Stimulated activated memory B cell treated with anti-CD40 and anti-IgM and Interleukin-4, amounts not matched to agents 10 μg/mL and 1 μg/mL and 100 μg/mL, for 72 hours (primary cell): ENCODE measurements around the gene ANKLE2.
A peak's percentile ranks its signal among the peaks of the same experiment; 100 is the strongest.
"Not testable (repeated sequence)": the region's sequence is repeated elsewhere in the genome, so short reads cannot be mapped to it uniquely, and the experiment has no call there.

Source experiments
- ATAC-seq: fragments of 150-1000 bp; cut with Tn5 transposase; 2 replicates; pipeline ENCODE4 v1.10.0; 2021
- H3K27ac Mint-ChIP-seq: one replicate; pipeline ENCODE4 v1.8.0; 2022; ENCODE audit warnings: mild to moderate bottlenecking, mixed read lengths
- H3K27me3 Mint-ChIP-seq: one replicate; pipeline ENCODE4 v1.8.0; 2022; ENCODE audit warnings: mixed read lengths
- H3K36me3 Mint-ChIP-seq: one replicate; pipeline ENCODE4 v1.8.0; 2022; ENCODE audit warnings: mixed read lengths
- H3K4me1 Mint-ChIP-seq: one replicate; pipeline ENCODE4 v1.8.0; 2022; ENCODE audit warnings: mixed read lengths
- H3K4me3 Mint-ChIP-seq: one replicate; pipeline ENCODE4 v1.8.0; 2022; ENCODE audit warnings: mild to moderate bottlenecking, moderate library complexity, mixed read lengths
- H3K9me3 Mint-ChIP-seq: one replicate; pipeline ENCODE4 v1.8.0; 2022; ENCODE audit warnings: mixed read lengths

ANKLE2 gene

DNA sequence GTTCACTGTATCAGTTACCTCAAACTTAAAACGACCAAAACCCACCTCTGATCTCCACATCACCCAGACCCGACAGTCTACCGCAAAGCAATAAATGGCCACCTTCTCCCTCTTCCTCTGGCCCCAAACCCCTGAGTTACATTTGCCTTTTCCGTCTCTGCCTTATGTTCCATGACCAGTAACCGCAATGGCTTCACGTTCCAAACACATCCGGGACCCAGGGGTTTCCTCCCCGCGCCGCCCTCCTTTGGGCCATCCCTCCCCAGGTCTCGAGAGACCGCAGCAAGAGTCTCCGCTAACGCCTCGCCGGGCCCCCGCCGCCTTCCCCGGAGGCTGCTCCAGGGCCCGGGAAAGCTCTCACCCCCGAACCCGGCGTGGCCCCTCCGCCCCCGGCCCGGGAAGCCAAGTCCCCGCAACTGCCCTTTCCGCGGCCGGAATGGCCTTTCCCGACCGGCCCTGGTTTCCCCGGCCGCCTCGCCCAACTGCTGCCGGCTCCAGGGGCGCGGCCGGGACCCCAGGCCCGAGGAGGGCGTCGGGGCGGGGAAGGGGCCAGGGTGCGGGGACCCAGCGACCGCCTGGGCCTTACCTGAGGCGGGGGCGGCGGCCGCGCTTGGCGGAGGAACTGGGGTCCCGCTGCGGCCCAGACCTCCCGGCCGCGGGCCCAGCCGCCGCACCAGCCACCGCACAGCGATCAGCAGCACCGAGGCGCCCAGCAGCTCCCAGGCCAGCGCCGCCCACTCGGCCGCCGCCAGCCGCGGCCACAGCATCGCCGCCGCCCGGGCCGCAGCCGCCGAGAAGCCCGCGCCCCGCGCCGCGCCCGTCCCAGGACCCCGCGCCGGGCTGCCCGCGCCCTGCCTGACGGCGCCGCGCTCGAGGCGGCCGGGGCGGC lies at the start of gene ANKLE2:
ANKLE2 (minus strand) TSS at position 801 of the 889 bp plus-strand sequence; CDS start at position 767, 34 bp downstream.
- Mint-ChIP-seq H3K27ac (peak within 1 kb of the TSS; percentile 95), H3K27me3 (no peaks in the 10 kb centered on the region), H3K36me3 (peaks cover 17% of the 10 kb centered on the region), H3K4me3 (peak within 1 kb of the TSS; percentile 95), H3K9me3 (no peaks in the 10 kb centered on the region), H3K4me1 (peaks cover 46% of the 10 kb centered on the region)
- peak; percentile 71 for ATAC-seq

DNA sequence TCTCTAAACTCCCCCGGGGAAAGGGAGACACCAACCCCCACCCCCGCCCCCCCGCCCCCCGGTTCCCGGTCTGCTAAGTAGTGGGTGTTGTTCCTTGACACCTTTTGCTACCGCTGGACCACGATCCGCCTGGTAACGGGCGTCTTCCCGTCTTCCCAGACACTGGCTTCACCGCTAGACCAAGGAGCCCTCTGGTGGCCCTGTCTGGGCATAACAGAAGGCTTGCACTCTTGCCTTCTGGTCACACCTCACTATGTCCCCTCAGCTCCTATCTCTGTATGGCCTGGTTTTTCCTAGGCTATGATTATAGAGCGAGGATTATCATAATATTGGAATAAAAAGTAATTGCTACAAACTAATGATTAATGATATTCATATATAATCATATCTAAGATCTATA lies 47.8 kb upstream of the ANKLE2 start:
- Mint-ChIP-seq H3K4me1 (peaks cover 15% of the 10 kb centered on the region), H3K36me3 (peaks cover 65% of the 10 kb centered on the region)
- H3K27ac Mint-ChIP-seq, H3K9me3 Mint-ChIP-seq, ATAC-seq, H3K4me3 Mint-ChIP-seq, H3K27me3 Mint-ChIP-seq: not testable (repeated sequence)

DNA sequence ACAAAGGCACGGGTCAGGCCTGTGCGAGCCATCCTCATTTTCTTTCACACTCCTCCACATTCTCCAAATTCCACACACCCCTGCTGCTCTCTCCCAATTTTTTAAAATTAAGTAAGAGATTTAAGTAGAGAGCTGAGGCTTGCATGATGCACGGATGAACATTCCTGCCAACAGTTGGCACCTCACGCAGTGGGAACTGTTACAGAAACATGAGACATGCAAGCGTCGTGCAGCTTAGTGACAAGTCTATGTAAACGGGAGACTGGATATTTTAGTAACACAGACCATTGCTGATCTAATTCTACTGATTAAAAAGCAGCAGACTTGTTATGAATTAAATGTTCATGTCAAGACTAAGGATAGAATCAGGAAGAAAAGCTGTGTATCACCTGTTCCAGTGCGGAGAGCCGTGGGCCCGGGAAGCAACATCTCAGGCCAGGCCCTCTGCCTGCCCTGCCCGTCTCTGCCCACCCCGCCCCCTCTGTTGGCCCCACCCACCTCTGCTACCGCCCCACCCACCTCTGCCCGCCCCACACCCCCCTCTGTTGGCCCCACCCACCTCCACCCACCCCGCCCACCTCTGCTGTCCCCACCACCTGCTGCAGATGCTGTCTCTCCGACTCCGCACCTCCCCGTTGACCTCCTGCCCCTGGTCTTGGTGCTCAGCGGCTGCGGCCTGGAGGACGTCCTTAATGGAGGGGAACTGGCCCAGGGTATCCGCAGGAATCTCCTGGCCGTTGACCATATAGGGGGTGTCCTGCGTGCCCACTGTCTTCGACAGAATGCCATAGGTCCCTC lies 45.9 kb upstream of the ANKLE2 start:
- Mint-ChIP-seq H3K4me1 (peaks cover 15% of the 10 kb centered on the region), H3K27me3 (no peaks in the 10 kb centered on the region), H3K4me3 (no peak overlapping the region), H3K9me3 (no peaks in the 10 kb centered on the region), H3K36me3 (peaks cover 75% of the 10 kb centered on the region), H3K27ac (no peak overlapping the region)
- no peak for ATAC-seq

DNA sequence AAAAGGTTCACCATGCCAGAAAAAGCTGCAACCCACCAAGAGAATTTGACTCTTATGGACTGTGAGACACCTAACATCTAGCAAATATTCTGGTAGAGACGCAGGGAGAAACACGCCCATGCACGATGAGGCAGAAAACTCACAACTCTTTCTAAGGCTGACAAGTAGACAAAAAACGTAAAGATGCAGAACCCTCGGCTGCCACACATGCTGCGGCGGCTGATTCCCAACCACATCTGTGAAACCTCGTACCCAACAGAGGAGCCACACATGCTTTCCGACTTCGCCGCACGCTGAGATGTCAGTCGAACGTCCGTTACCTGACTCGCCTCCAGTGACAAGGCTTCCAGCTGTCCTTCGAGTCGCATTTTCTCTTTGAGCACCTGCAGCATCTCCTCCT lies 45.2 kb upstream of the ANKLE2 start:
- Mint-ChIP-seq H3K9me3 (no peaks in the 10 kb centered on the region), H3K27ac (no peak overlapping the region), H3K4me1 (peaks cover 15% of the 10 kb centered on the region), H3K4me3 (no peak overlapping the region), H3K36me3 (peaks cover 72% of the 10 kb centered on the region), H3K27me3 (no peaks in the 10 kb centered on the region)
- no peak for ATAC-seq

DNA sequence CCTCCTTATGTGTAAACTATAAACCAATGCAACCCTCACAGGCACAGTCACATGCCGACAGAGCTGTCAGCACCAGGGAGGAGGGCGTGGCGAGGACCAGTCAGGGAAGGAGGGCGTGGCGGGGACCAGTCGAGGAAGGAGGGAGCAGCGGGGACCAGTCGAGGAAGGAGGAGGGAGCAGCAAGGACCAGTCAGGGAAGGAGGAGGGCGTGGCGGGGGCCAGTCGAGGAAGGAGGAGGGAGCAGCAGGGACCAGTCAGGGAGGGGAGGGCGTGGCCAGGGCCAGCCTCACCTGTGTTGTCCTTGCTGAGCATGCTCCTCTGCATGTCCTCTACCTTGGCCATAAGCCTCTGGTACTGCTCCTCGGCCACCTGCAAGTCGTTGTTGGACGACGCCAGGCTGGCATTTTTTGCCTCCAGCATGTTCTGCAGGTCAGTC lies 42.8 kb upstream of the ANKLE2 start:
- H3K36me3 Mint-ChIP-seq: peaks cover 84% of the 10 kb centered on the region
- H3K27ac Mint-ChIP-seq: no peak overlapping the region
- no peaks in the 10 kb centered on the region for H3K27me3 Mint-ChIP-seq
- ATAC-seq: no peak
- peaks cover 7% of the 10 kb centered on the region for H3K4me1 Mint-ChIP-seq
- H3K4me3 Mint-ChIP-seq: no peak overlapping the region
- H3K9me3 Mint-ChIP-seq: no peaks in the 10 kb centered on the region

DNA sequence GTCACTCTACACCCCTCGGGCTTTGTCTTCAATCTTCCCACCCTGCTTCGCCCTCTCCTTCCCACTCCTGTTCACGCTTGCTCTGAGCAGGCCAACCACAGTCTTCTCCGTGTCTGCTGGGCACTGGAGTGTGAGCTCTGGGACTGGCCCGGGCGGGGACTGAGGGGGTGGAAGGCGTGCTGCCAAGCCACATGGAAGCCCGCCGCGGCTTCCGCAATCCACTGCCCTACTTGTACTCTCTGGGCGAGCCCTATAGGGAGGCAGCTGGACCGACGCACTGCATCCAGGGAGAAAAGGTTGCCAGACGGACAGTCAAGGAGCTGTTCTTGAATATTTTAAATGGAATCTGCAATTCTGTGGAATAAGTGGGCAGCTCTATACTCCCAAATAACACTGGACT lies 42.3 kb upstream of the ANKLE2 start:
- no peak for ATAC-seq
- H3K9me3 Mint-ChIP-seq: no peaks in the 10 kb centered on the region
- H3K4me3 Mint-ChIP-seq: no peak overlapping the region
- H3K36me3 Mint-ChIP-seq: peaks cover 85% of the 10 kb centered on the region
- no peaks in the 10 kb centered on the region for H3K27me3 Mint-ChIP-seq
- H3K4me1 Mint-ChIP-seq: peaks cover 5% of the 10 kb centered on the region
- H3K27ac Mint-ChIP-seq: no peak overlapping the region

DNA sequence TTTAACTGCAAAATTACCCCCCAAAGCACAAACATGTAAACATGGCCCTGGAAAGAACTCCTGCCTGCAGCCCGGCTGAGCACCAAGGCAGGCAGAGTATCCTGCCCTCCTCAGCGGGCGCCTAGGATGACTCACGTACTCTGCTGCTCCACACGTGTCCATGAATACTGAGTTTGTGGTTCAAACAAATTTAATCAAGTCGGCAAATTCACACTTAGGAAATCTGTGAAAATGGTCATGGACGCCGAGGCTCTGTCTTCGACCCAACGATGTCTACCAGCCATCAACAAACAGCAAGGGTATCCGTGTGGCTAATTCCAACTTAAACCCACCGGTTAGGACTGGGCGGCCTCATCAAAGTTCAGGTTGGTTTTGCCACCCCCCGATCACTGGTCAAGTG lies 41.5 kb upstream of the ANKLE2 start:
- no peaks in the 10 kb centered on the region for H3K9me3 Mint-ChIP-seq
- no peaks in the 10 kb centered on the region for H3K4me1 Mint-ChIP-seq
- H3K27me3 Mint-ChIP-seq: no peaks in the 10 kb centered on the region
- peaks cover 80% of the 10 kb centered on the region for H3K36me3 Mint-ChIP-seq
- H3K27ac Mint-ChIP-seq: no peak overlapping the region
- no peak for ATAC-seq
- H3K4me3 Mint-ChIP-seq: no peak overlapping the region

DNA sequence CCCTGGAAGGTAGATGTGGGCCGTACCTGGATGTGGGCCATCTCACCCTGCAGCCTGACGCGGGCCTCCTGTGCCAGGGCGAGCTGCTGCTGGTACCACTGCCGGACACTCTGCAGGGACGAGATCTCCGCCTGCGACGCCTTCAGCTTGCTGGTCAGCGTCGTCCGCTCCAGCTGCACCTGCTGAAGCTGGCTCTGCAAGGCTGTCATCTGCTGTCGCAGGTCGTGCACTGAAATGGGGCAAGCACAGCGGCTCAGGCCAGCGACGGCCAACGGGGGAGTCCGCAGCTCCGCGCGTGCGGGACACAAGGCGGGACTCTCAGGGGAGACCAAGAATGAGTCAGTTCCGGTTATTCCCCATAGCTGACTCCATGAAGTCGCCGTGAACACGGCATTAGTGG lies 40.1 kb upstream of the ANKLE2 start:
- ATAC-seq: no peak
- Mint-ChIP-seq H3K27me3 (no peaks in the 10 kb centered on the region), H3K9me3 (no peaks in the 10 kb centered on the region), H3K36me3 (peaks cover 76% of the 10 kb centered on the region), H3K4me3 (no peak overlapping the region), H3K4me1 (no peaks in the 10 kb centered on the region), H3K27ac (no peak overlapping the region)

DNA sequence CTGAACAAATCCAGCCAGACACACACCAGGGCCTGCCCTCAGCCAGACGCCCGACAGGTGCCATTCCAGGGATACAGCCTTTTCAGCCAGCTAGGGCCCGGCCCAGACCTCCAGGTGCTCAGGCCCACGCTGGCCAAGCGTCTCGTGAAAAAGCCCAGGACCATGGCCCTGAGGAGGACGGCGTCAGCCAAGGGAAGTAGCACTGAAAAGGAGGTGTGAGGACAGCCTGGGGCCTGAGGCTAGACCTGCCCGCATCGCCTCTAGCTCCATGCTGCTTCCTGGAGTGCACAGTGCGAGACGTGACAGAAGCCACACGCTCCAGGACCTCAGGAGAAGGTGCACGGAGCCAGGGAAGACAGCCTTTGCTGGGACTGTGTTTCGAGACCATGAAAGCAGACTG lies 37.2 kb upstream of the ANKLE2 start:
- Mint-ChIP-seq H3K4me3 (no peak overlapping the region), H3K36me3 (peaks cover 75% of the 10 kb centered on the region), H3K27ac (no peak overlapping the region), H3K27me3 (no peaks in the 10 kb centered on the region), H3K4me1 (no peaks in the 10 kb centered on the region), H3K9me3 (no peaks in the 10 kb centered on the region)
- ATAC-seq: no peak

DNA sequence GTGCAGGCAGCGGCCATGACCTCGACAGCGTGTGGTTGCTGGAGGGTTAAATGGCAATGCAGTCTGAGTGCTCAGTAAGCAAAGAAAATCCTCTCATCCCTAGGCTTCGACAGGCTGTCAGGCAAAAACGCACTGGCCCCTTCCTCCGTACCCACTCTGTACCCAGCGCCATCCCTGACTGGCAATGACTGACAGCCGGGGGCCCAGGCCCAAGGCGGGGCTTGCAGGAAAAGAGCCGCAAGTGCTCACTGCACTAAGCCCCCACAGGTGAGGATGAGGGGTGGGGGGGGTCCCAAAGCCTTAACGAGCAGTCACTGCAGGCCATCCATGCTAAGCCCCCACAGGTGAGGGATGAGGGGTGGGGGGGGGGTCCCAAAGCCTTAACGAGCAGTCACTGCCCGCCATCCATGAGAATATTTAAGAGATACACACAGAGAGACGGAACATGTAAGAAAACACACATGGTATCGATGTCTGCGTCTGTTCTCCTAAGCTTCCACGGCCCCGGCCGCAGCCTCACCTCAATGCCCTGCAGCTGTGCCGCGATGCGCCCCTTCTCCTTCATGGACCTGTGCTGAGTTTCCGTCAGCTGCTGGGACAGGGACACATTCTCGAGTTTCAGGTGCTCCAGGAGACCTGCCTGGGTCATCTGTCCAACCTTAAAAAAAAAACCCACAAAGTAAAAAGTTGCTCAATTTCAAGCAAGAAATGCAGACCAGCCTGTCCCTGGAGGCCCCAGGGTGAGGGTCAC lies 36.4 kb upstream of the ANKLE2 start:
- Mint-ChIP-seq H3K4me1 (no peaks in the 10 kb centered on the region), H3K4me3 (no peak overlapping the region), H3K9me3 (no peaks in the 10 kb centered on the region), H3K36me3 (peaks cover 67% of the 10 kb centered on the region), H3K27ac (no peak overlapping the region), H3K27me3 (no peaks in the 10 kb centered on the region)
- no peak for ATAC-seq

DNA sequence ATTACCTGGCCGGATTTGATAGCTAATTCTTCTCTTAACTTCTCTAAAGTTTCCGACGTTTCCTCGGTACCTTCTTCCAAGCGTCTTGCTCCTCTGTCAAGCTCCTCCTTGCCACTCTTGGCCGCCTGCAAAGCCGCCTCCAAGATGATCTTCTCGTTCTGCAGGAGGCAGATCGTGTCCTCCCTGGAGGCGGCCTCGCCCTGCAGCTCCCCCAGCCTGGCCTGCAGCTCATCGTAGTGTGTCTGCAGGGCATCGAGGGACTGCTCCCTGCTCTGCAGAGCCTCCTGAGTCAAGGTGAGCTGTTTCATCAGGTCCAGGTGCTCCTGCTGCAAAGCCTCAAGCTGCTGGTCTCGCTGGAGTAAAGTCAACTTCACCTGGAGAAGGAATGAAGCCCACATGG lies 34.2 kb upstream of the ANKLE2 start:
- Mint-ChIP-seq H3K4me1 (peaks cover 8% of the 10 kb centered on the region), H3K9me3 (no peaks in the 10 kb centered on the region), H3K27ac (no peak overlapping the region), H3K4me3 (no peak overlapping the region), H3K36me3 (peaks cover 64% of the 10 kb centered on the region), H3K27me3 (no peaks in the 10 kb centered on the region)
- ATAC-seq: no peak

DNA sequence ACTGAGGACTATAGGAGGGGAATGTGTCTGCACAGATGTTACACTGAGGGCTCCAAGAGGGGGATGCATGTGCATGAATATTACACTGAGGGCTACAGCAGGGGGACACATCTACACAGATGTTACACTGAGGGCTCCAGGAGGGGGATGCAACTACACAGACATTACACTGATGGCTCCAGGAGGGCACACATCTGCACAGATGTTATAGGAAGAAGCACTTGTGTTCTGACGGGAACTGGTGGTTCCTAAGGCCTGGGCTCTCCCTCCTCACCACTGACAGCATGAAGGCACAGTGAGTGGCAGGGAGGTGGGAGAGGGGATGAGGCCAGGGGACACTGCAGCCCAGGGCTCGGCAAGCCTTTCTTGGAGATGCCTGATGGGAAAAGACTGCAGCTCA lies 30.3 kb upstream of the ANKLE2 start:
- peaks cover 68% of the 10 kb centered on the region for H3K36me3 Mint-ChIP-seq
- ATAC-seq, H3K4me1 Mint-ChIP-seq, H3K27me3 Mint-ChIP-seq, H3K4me3 Mint-ChIP-seq, H3K27ac Mint-ChIP-seq, H3K9me3 Mint-ChIP-seq: not testable (repeated sequence)

DNA sequence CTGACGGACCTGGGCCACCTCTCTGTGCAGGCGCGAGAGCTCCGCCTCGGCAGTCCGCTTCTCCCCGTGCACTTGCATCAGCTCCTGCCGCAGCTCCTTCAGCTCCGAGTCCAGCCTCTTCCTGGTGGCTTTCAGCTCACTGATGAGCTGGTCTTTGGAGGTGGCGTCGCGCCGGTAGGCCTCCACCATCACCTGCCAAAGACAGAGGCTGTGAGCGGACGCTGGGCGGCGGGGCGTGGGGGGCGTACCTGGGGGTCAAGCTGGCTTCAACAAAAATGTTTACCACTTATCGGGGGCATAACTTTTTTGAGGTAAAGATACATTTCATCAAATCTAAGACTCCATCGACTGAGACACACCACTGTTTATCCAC lies 27.5 kb upstream of the ANKLE2 start:
- Mint-ChIP-seq H3K4me1 (peaks cover 8% of the 10 kb centered on the region), H3K27ac (no peak overlapping the region), H3K9me3 (no peaks in the 10 kb centered on the region), H3K4me3 (no peak overlapping the region), H3K36me3 (peaks cover 70% of the 10 kb centered on the region), H3K27me3 (no peaks in the 10 kb centered on the region)
- no peak for ATAC-seq

DNA sequence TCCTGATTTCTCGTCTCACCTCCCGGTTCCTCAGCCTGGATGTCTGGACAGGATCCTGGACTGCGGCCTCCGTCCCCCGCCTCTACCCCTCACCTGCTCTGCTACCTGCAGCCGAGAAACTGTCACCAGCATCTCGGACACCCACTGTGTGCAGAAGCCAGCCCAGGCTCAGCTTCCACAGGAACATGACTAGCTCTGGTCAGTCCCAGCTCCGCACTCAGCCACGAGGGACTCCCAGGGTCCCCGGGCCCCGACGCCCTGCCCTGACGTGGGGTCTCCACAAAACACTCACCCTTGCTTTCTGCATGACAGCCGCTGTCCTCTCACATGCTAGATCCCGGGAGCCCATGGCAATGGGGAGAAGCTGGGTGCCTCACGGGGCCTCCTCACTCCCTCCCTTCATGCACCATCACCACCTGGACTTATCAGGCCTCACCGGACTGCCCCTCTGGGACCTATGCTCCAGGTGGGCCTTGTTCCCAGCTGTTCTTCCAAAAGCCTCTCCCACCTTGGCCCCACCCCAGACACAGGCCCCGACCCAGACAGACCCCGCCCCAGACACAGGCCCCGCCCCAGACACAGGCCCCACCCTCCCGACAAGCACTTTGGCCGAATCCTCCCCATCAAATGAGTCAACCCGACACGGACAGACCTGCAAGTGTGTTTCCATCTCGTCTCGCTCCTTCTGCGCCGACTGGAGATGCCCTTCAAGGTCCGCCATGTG lies 26.9 kb upstream of the ANKLE2 start:
- Mint-ChIP-seq H3K9me3 (no peaks in the 10 kb centered on the region), H3K27me3 (no peaks in the 10 kb centered on the region), H3K27ac (no peak overlapping the region), H3K36me3 (peaks cover 71% of the 10 kb centered on the region), H3K4me3 (no peak overlapping the region), H3K4me1 (peaks cover 8% of the 10 kb centered on the region)
- no peak for ATAC-seq

DNA sequence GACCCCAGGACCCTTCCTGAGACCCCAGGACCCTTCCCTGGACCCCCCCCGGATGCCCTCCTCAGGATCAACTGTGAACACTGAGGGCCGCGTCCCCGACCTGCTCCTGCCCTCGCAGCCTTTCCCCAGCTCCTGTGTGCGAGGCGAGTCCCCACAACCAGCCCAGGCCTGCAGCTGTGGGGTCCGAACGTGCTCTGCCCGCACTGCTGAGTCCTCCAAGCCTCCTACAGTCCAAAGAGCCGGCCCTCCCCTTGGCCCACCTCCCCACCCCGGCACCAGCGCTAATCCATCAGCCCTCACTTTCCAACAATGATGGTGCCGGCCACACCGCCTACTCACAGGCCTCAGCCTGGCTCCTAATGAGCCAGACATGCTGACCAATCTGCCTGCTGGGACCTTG lies 26.2 kb upstream of the ANKLE2 start:
- H3K4me3 Mint-ChIP-seq: no peak overlapping the region
- peaks cover 8% of the 10 kb centered on the region for H3K4me1 Mint-ChIP-seq
- peaks cover 71% of the 10 kb centered on the region for H3K36me3 Mint-ChIP-seq
- H3K27ac Mint-ChIP-seq: no peak overlapping the region
- no peaks in the 10 kb centered on the region for H3K9me3 Mint-ChIP-seq
- ATAC-seq: no peak
- no peaks in the 10 kb centered on the region for H3K27me3 Mint-ChIP-seq
